GM12864 (cell line): ENCODE data around the gene RUNX3.

ENCODE experiments used
- DNase-seq: peaks from one replicate; pipeline ENCODE4 v3.0.0-alpha.2; 2011; ENCODE audit warnings: low read depth
- H3K4me3 ChIP-seq: 2 replicates; pipeline ENCODE4 v1.5.1; 2011; ENCODE audit warnings: mild to moderate bottlenecking, low read depth, low read length, control low read depth
- CTCF ChIP-seq: IDR thresholded peaks from 2 replicates; pipeline ENCODE4 v1.5.1; 2011; ENCODE audit warnings: low read depth, mild to moderate bottlenecking, moderate library complexity, low read length, control low read depth, inconsistent platforms; ENCODE audit errors: missing control alignments

The RUNX3 gene

DNA sequence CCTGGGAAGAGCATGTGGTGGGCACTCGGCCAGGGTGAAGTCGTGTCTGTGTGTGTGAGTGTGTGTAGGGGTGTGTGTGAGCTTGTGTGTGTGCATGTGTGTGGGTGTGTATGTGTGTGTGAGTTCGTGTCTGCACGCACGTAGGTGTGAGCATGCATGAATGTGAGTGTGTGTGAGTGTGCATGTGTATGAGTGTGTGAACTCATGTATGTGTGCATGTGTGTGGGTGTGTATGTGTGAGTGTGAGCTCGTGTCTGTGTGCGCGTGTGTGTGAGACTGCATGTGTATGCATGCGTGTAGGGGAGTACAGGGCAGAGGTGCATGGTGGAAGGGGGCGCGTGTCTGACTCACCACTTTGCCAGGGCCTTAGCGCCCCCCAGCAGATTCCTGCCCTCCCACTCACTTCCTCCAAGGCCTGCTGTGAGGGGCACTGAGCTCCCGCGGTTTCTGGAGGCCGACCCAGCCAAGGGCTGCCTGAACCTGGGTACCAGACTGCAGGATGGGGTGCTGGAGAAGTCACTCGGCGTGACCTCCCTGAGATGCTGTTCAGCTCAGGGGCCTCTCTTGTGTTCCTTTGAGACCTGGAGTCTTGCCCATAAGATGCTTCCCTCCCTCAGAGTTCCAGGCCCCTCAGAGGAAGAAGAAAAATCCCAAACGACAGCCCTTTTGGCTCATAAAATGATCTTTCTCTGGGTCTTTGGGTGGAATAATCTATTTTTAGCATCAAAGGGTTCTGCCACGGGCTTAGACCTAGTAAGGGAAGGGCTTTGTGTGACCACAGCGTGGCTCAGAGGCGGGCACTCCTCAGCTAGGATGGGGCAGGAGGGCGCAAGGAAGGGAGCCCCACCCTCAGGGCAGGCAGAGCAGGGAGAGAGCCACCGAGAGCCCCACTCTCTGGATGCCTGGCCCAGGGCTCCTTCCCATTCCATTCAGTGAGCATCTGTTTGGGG is 41.1 kb upstream of the RUNX3 start:
- H3K4me3 ChIP-seq, result no peak overlapping the region
- no peak for DNase-seq
- no peak for TF ChIP-seq CTCF

DNA sequence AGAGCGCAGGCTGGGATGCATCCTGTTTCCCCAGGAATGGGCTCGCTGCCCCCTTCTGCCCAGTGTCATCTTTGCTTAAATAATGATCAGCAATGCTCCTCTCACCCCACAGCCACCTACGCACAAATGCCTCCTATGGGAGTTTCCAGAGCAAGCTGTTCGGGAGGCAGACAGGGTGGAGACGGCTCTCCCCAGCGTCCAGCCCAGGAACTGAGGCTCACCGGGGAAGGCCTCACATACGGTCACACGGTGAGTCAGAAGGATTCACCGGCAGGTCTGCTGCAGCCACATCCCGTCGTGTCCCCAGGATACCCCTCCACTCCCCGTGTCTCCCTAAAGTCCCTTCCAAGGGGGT is 40.3 kb upstream of the RUNX3 start:
- H3K4me3 ChIP-seq, result no peak overlapping the region
- DNase-seq, result no peak
- TF ChIP-seq CTCF, result no peak

DNA sequence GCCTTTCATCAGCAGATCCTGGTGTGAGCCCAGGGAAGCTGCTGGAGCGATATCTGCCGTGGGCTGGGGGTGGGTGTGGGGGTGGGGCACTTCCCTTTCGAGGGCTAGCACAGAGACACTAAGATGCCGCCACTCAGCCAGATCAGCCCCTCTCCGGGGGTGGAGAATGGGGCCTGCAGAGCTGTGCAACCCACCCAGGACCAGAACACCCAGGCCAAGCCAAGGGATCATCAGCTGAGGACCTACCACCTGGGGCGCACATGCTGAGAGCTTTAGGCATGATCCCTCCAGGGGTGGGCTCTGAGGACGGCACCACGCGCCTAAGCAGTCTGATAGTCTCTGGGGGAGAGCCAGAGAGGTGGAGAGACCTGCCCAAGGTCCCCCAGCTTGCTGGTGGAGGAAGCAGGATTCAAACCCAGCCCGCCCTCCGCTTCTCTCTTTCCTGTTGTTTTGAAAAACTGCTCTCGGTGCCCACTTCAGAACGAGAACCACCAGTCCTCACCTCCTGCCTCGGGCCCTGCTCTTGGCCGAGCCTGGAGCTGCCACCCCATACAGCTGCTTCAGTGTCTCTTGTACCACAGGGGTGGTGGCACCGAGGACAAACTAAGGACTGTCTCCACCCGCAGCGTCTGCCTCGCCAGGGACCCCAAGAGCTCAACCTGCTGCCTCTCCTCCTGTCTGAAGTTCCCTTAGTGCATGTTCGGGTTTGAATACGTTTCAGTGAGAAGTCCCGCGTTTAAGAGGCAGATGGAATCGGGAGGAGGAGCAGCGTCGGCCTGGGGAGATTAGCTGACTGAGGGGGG is 39.7 kb upstream of the RUNX3 start:
- no peak overlapping the region for H3K4me3 ChIP-seq
- DNase-seq, result no peak
- TF ChIP-seq CTCF, result no peak

- no peak for DNase-seq
- TF ChIP-seq CTCF, result no peak
- no peak overlapping the region for H3K4me3 ChIP-seq
Observed at GRCh38 chr1:24968941-24969585, 39.0 kb upstream of the RUNX3 start.

DNA sequence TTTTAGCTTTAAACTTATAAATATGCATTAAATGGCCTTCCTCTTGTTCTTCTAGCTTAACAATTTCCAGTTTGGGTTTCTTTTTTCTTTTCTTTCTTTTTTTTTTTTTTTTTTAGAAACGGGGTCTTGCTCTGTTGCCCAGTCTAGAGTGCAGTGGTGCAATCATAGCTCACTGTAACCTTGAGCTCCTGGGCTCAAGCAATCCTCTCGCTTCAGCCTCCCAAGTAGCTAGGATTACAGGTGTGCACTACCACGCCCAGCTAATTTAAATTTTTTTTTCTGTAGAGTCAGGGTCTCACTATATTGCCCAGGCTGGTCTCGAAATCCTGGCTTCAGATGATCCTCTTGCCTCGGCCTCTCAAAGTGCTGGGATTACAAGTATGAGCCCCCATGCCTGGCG is 37.9 kb upstream of the RUNX3 start:
- no peak for TF ChIP-seq CTCF
- no peak for DNase-seq
- no peak overlapping the region for H3K4me3 ChIP-seq

- H3K4me3 ChIP-seq, result no peak overlapping the region
- TF ChIP-seq CTCF, result no peak
- no peak for DNase-seq
Observed at GRCh38 chr1:24967555-24967954, 37.5 kb upstream of the RUNX3 start.
